ENCODE results near the gene PIP4K2B. TPM values are rescaled to one million over a fixed set of nuclear protein-coding genes. Genes with fewer than 3 reads are reported as not detected.

The PIP4K2B gene
- total RNA-seq, 1 experiment from 2014 or later: 25.5 TPM

GRCh38 chr17:38761612-38762011, 37.7 kb downstream of the PIP4K2B start:
- no peak overlapping the region for H3K27ac ChIP-seq (ENCODE audit: low read length)
- H2AFZ ChIP-seq (ENCODE audit: low read length): no peak overlapping the region
- H3K9me2 ChIP-seq (replicated peaks; ENCODE audit: low read length): no peaks in the 10 kb centered on the region
- ChIA-PET CTCF (no interaction called here), POLR2A (ENCODE audit: unreplicated experiment) (no interaction called here)
- peak; percentile 34 for DNase-seq
- H3F3A ChIP-seq (ENCODE audit: low read length, unreplicated experiment): no peaks in the 10 kb centered on the region
- H3K9me3 ChIP-seq (ENCODE audit: low read length): no peaks in the 10 kb centered on the region
- no peak overlapping the region for H3K4me3 ChIP-seq (ENCODE audit: low read length)
- ATAC-seq: peak; percentile 15; the same call in 1 of the 2 replicates
- H3K79me2 ChIP-seq (ENCODE audit: low read length): no peaks in the 10 kb centered on the region
- no peak overlapping the region for H3K9ac ChIP-seq (ENCODE audit: low read length)
- H3K4me1 ChIP-seq (ENCODE audit: insufficient read depth, low read length): no peaks in the 10 kb centered on the region
- no peaks in the 10 kb centered on the region for H3K27me3 ChIP-seq (ENCODE audit: low read length)
- BruUV-seq (replicated peaks): no TSS peak
- no peaks in the 10 kb centered on the region for H4K20me1 ChIP-seq (ENCODE audit: low read length)
- TF ChIP-seq EZH2 (IDR thresholded peaks at IDR 0.05; ENCODE audit: low read length, unreplicated experiment): no peak
- peak; percentile 58 for TF ChIP-seq CTCF (conservative IDR thresholded peaks at IDR 0.05; ENCODE audit: low read depth, low read length)
- intact Hi-C loops (cut with micrococcal nuclease): no loop called here
- H3K36me3 ChIP-seq (ENCODE audit: low read depth, low read length): peaks cover 21% of the 10 kb centered on the region; the same call in 1 of the 2 replicates
- H3K4me2 ChIP-seq (ENCODE audit: low read length): no peak overlapping the region

- DNase-seq (no peak), ATAC-seq (no peak)
- Histone ChIP-seq H3K27ac (ENCODE audit: low read length) (peak overlapping the region; percentile 50; the same call in 1 of the 2 replicates), H3K4me2 (ENCODE audit: low read length) (peak overlapping the region; percentile 85), H3K36me3 (ENCODE audit: low read depth, low read length) (peaks cover 19% of the 10 kb centered on the region), H3K9ac (ENCODE audit: low read length) (peak overlapping the region; percentile 96), H3F3A (ENCODE audit: low read length, unreplicated experiment) (no peaks in the 10 kb centered on the region), H4K20me1 (ENCODE audit: low read length) (no peaks in the 10 kb centered on the region), H3K4me3 (ENCODE audit: low read length) (peak overlapping the region; percentile 94), H3K9me3 (ENCODE audit: low read length) (no peaks in the 10 kb centered on the region), H3K4me1 (ENCODE audit: insufficient read depth, low read length) (peaks cover 16% of the 10 kb centered on the region), H3K27me3 (ENCODE audit: low read length) (no peaks in the 10 kb centered on the region), H3K79me2 (ENCODE audit: low read length) (peaks cover 46% of the 10 kb centered on the region), H3K9me2 (replicated peaks; ENCODE audit: low read length) (no peaks in the 10 kb centered on the region), H2AFZ (ENCODE audit: low read length) (peak overlapping the region; percentile 73; the same call in 1 of the 2 replicates)
- TF ChIP-seq EZH2 (IDR thresholded peaks at IDR 0.05; ENCODE audit: low read length, unreplicated experiment) (no peak), EZH2phosphoT487 (IDR thresholded peaks at IDR 0.05; ENCODE audit: borderline replicate concordance, low read length) (no peak), CTCF (conservative IDR thresholded peaks at IDR 0.05; ENCODE audit: low read depth, low read length) (no peak)
- intact Hi-C loops (cut with micrococcal nuclease): loop anchor here (2.0 kb wide), 1 partner anchor 46 kb away; the partner anchor contains the start of gene PIP4K2B
- BruUV-seq (replicated peaks): TSS peak; percentile 60
- ChIA-PET POLR2A (ENCODE audit: unreplicated experiment) (interaction anchor here (0.6 kb wide), 1 partner anchor 101 kb away, joined by 5 read pairs; no protein-coding TSS in a partner anchor), CTCF (no interaction called here)
Measured at GRCh38 chr17:38753071-38753506, 46.3 kb downstream of the PIP4K2B start.

- TF ChIP-seq EZH2 (IDR thresholded peaks at IDR 0.05; ENCODE audit: low read length, unreplicated experiment) (no peak), CTCF (conservative IDR thresholded peaks at IDR 0.05; ENCODE audit: low read depth, low read length) (no peak), EZH2phosphoT487 (IDR thresholded peaks at IDR 0.05; ENCODE audit: borderline replicate concordance, low read length) (no peak)
- Histone ChIP-seq H3K36me3 (ENCODE audit: low read depth, low read length) (peaks cover 16% of the 10 kb centered on the region), H3K4me1 (ENCODE audit: insufficient read depth, low read length) (peaks cover 16% of the 10 kb centered on the region), H3K9ac (ENCODE audit: low read length) (peak within 1 kb of the TSS; percentile 96), H3K9me2 (replicated peaks; ENCODE audit: low read length) (no peaks in the 10 kb centered on the region), H3K9me3 (ENCODE audit: low read length) (no peaks in the 10 kb centered on the region), H2AFZ (ENCODE audit: low read length) (peak within 1 kb of the TSS; percentile 84), H4K20me1 (ENCODE audit: low read length) (no peaks in the 10 kb centered on the region), H3K27me3 (ENCODE audit: low read length) (no peaks in the 10 kb centered on the region), H3K4me2 (ENCODE audit: low read length) (peak within 1 kb of the TSS; percentile 88), H3K4me3 (ENCODE audit: low read length) (peak within 1 kb of the TSS; percentile 94), H3K79me2 (ENCODE audit: low read length) (peaks cover 51% of the 10 kb centered on the region), H3K27ac (ENCODE audit: low read length) (peak within 1 kb of the TSS; percentile 64), H3F3A (ENCODE audit: low read length, unreplicated experiment) (no peaks in the 10 kb centered on the region)
- intact Hi-C loops (cut with micrococcal nuclease): loop anchor here (2.0 kb wide), 1 partner anchor 46 kb away; the partner anchor contains the start of gene PIP4K2B
- peak; percentile 98 for DNase-seq
- peak; percentile 68 for ATAC-seq
- no TSS peak for BruUV-seq (replicated peaks)
- ChIA-PET POLR2A (ENCODE audit: unreplicated experiment) (interaction anchor here (0.6 kb wide), 1 partner anchor 265 kb away, joined by 3 read pairs; no protein-coding TSS in a partner anchor), CTCF (no interaction called here)
Measured at GRCh38 chr17:38752308-38753070, 46.9 kb downstream of the PIP4K2B start, which contains the start of gene PSMB3. Gene PSMB3 (plus strand): TSS chr17:38752741. CDS start chr17:38752827, 86 bp downstream.

All from PC-3 (cell line).